Esophagus muscularis mucosa (tissue), 4 donors: ENCODE results near the gene KLHDC7A. TPM values are rescaled to one million over a fixed set of nuclear protein-coding genes. Genes with fewer than 3 reads are reported as not detected.
A peak's percentile ranks its signal among the peaks of the same experiment; 100 is the strongest.

Experiments
- DNase-seq: peaks from one replicate; pipeline ENCODE4 v3.0.0-alpha.2; 2017; ENCODE audit errors: extremely low spot score
- H3K27ac ChIP-seq, 4 donors: fragments of 200-600 bp; sonication (generic); replicated peaks in 1 of 4; 1 replicate in 3 of 4; 2 replicates in 1 of 4; pipeline ENCODE4 v1.5.1; 2016 to 2019; ENCODE audit warnings: mild to moderate bottlenecking in 1 of 4
- H3K27me3 ChIP-seq, 4 donors: fragments of 200-600 bp; sonication (generic); one replicate each; pipeline versions ENCODE4 v1.5.1 to v1.6.0; 2016 to 2019
- H3K36me3 ChIP-seq, 4 donors: fragments of 200-600 bp; sonication (generic); one replicate each; pipeline ENCODE4 v1.5.1; 2016 to 2019
- H3K4me1 ChIP-seq, 4 donors: fragments of 200-600 bp; sonication (generic); one replicate each; pipeline ENCODE4 v1.5.1; 2016 to 2019
- H3K4me3 ChIP-seq, 4 donors: fragments of 200-600 bp; sonication (generic); 1 replicate in 2 of 4; 2 replicates in 2 of 4; pipeline ENCODE4 v1.5.1; 2016 to 2019; ENCODE audit warnings: mild to moderate bottlenecking in 4 of 4, moderate library complexity in 1 of 4
- H3K9me3 ChIP-seq, 4 donors: fragments of 200-600 bp; sonication (generic); 1 replicate in 3 of 4; 2 replicates in 1 of 4; pipeline ENCODE4 v1.5.1; 2016 to 2019
- CTCF ChIP-seq, 3 experiments: fragments of 200-600 bp in 2 of 3; fragments of 450-650 bp in 1 of 3; sonication (generic) in 2 of 3; IDR thresholded peaks; one replicate each; pipeline ENCODE4 v1.5.1; 2017 to 2019; ENCODE audit warnings: antibody characterized with exemption in 3 of 3, mild to moderate bottlenecking in 2 of 3, moderate library complexity in 1 of 3
- EP300 ChIP-seq: sonication (generic); formaldehyde crosslinking; IDR thresholded peaks from one replicate; pipeline ENCODE4 v1.6.1; 2017; ENCODE audit warnings: antibody characterized with exemption
- POLR2A ChIP-seq: fragments of 450-650 bp; IDR thresholded peaks from one replicate; pipeline ENCODE4 v1.6.1; 2017; ENCODE audit warnings: antibody characterized with exemption, moderate library complexity, mild to moderate bottlenecking, low read depth
- POLR2AphosphoS5 ChIP-seq, 2 donors: sonication (generic); formaldehyde crosslinking; IDR thresholded peaks; one replicate each; pipeline ENCODE4 v1.6.1; 2017; ENCODE audit warnings: antibody characterized with exemption in 2 of 2
- WGBS: methylation state at CpG from one replicate; pipeline ENCODE4 v1.1.5; 2018; 5-methylcytosine and 5-hydroxymethylcytosine counted together
- intact Hi-C: fragments of 100-400 bp; cut with DNase I; formaldehyde crosslinking; loops from one replicate; pipeline ENCODE4 v1.15.1; 2023
- total RNA-seq, 4 donors: library from RNA; depleted of rRNA; stranded (reverse); fragments of >200 nt; gene quantifications; one replicate each; pipeline versions ENCODE4 v1.1.0 to v1.2.1, GENCODE V29; 2016

Gene KLHDC7A
- total RNA-seq, 4 donors from 2014 or later: not detected

GRCh38 chr1:18515120-18515667 is 34.5 kb downstream of the KLHDC7A start:
- Histone ChIP-seq H3K27me3 (peaks cover 0 to 21% (median 0%) of the 10 kb centered on the region in 4 donors), H3K36me3 (no peaks in the 10 kb centered on the region), H3K4me1 (no peaks in the 10 kb centered on the region), H3K27ac (no peak overlapping the region), H3K4me3 (no peak overlapping the region), H3K9me3 (peaks cover 0 to 27% (median 20%) of the 10 kb centered on the region in 4 donors)
- peak; percentile 26 for DNase-seq
- WGBS: 77% methylated on average over 1 of the region's 1 CpG
- TF ChIP-seq CTCF (IDR thresholded peaks at IDR 0.05) (no peak), EP300 (no peak), POLR2A (no peak), POLR2AphosphoS5 (IDR thresholded peaks at IDR 0.05) (no peak)
- intact Hi-C loops: no loop called here

DNA sequence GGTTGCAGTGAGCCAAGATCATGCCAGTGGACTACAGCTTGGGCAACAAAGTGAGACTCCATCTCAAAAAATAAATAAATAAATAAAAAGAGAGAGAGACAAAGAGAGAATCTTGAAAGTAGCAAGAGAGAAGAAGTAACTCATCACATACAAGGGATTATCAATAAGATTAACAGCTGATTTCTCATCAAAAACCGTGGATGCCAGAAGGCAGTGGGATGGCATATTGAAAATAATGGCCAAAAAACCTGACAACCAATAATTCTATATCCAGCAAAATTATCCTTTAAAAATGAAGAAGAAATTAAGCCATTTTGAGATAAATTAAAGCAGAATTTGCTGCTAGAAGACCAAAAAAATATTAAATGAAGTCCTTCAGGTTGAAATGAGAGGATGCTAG is 35.7 kb downstream of the KLHDC7A start:
- peaks cover 0 to 27% (median 20%) of the 10 kb centered on the region in 4 donors for H3K9me3 ChIP-seq
- 60% methylated on average over 1 of the region's 1 CpG for WGBS
- H3K27me3 ChIP-seq: peaks cover 0 to 23% (median 0%) of the 10 kb centered on the region in 4 donors
- no peaks in the 10 kb centered on the region for H3K4me1 ChIP-seq
- TF ChIP-seq POLR2AphosphoS5 (IDR thresholded peaks at IDR 0.05): no peak
- no peak for TF ChIP-seq POLR2A
- TF ChIP-seq EP300: no peak
- no peak for TF ChIP-seq CTCF (IDR thresholded peaks at IDR 0.05)
- H3K36me3 ChIP-seq: no peaks in the 10 kb centered on the region
- intact Hi-C loops: no loop called here
- H3K4me3 ChIP-seq: no peak overlapping the region
- no peak for DNase-seq
- H3K27ac ChIP-seq: no peak overlapping the region

DNA sequence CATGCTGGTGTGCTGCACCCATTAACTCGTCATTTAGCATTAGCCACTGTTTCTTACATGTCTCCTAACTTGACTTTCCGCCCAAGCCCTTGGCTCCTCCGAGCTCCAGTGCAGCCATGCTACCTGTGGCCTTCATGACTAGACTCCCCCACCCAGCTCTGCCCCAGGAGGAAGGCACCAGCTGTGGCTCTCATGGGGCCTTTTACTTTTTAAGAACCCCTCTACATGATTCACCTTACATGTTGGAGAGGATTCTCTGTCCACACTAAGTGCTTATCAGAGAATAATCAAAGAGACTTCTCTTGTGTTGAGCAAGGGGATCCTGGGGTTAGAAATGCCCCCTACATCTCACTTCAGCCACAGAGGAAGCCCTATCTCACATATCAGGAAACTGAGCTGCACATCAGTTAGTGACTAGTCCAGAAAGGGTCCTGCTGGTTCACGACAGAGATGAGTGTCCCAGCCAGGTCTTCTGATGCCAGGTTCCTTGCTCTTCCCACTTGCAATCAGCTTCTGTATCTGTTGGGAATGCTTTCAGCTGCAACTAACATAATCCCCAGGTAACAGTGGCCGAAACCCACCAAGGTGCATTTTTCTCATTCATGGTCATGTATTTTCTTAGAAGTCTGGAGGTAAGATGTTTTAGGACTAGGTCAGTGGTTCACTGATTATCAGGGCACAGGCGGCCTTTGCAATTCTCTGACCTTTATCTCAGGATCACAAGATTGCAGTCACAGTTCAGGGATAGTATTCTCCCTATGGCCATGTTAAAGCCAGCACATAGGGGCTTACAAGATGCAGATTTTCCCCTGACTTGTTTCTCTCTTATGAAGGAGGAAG is 45.9 kb downstream of the KLHDC7A start:
- H3K9me3 ChIP-seq: peaks cover 0 to 5% (median 0%) of the 10 kb centered on the region in 4 donors
- intact Hi-C loops: no loop called here
- no peak overlapping the region for H3K4me3 ChIP-seq
- 81% methylated on average over 6 of the region's 6 CpGs for WGBS
- H3K27me3 ChIP-seq: peaks cover 0 to 58% (median 0%) of the 10 kb centered on the region in 4 donors
- no peak overlapping the region for H3K27ac ChIP-seq
- peak; percentile 75 for DNase-seq
- no peaks in the 10 kb centered on the region for H3K4me1 ChIP-seq
- no peak for TF ChIP-seq POLR2A
- TF ChIP-seq CTCF (IDR thresholded peaks at IDR 0.05): no peak
- no peak for TF ChIP-seq POLR2AphosphoS5 (IDR thresholded peaks at IDR 0.05)
- no peak for TF ChIP-seq EP300
- H3K36me3 ChIP-seq: no peaks in the 10 kb centered on the region

DNA sequence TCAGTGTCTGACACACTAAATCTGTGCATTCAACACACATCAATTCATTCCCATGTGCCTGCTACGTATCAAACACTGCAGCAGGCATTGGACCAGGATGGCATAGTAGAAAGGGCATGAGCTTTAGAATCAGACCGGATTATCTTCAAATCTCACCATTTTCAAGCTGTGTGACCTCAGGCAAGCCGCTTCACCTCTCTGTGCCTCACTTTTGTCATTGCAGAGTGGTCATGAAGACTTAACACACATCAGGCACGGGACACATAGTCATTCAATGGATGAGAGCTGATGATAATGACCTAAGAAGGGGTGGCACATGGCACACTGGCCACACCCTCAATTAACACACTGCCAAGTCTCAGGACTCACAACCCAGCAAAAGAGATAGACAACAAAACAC is 46.8 kb downstream of the KLHDC7A start:
- TF ChIP-seq CTCF (IDR thresholded peaks at IDR 0.05) (no peak), EP300 (no peak), POLR2AphosphoS5 (IDR thresholded peaks at IDR 0.05) (no peak), POLR2A (no peak)
- no peak overlapping the region for H3K4me3 ChIP-seq
- no peak overlapping the region for H3K27ac ChIP-seq
- intact Hi-C loops: no loop called here
- peaks cover 0 to 57% (median 0%) of the 10 kb centered on the region in 4 donors for H3K27me3 ChIP-seq
- H3K9me3 ChIP-seq: no peaks in the 10 kb centered on the region
- DNase-seq: no peak
- no peaks in the 10 kb centered on the region for H3K36me3 ChIP-seq
- 69% methylated on average over 4 of the region's 4 CpGs for WGBS
- H3K4me1 ChIP-seq: no peaks in the 10 kb centered on the region
